Measurements from ENCODE around the gene LRRFIP1. TPM values are rescaled to one million over a fixed set of nuclear protein-coding genes. Genes with fewer than 3 reads are reported as not detected.
A peak's percentile ranks its signal among the peaks of the same experiment; 100 is the strongest.

LRRFIP1 gene
- total and polyA plus RNA-seq, 2 of the 13 experiments (the other 11 are each of a cell fraction or from before 2014, with no cell fraction given) = 15.9 to 40.5 TPM

GRCh38 chr2:237581751-237582746 lies 45.3 kb upstream of the LRRFIP1 start (continued):
- TF ChIP-seq ZNF33B (CRISPR knock-in tag; IDR thresholded peaks at IDR 0.05) (peak; percentile 50; the same call in 1 of the 2 replicates), IKZF5 (CRISPR knock-in tag; IDR thresholded peaks at IDR 0.05) (peak; percentile 77; the same call in 1 of the 2 replicates), AGO1 (IDR thresholded peaks at IDR 0.05; ENCODE audit: low read depth, low read length, poor library complexity, severe bottlenecking) (peak; percentile 56), PATZ1 (CRISPR knock-in tag; IDR thresholded peaks at IDR 0.05) (peak; percentile 74), TFE3 (CRISPR knock-in tag; IDR thresholded peaks at IDR 0.05) (0 out of 2 replicates have a peak, but pooled peaks have one; percentile 21), E2F5 (CRISPR knock-in tag; conservative IDR thresholded peaks at IDR 0.05) (no peak), ZIK1 (CRISPR knock-in tag; IDR thresholded peaks at IDR 0.05; ENCODE audit: borderline replicate concordance, low read depth) (0 out of 2 replicates have a peak, but pooled peaks have one; percentile 51), ZNF331 (CRISPR knock-in tag; IDR thresholded peaks at IDR 0.05) (peak; percentile 49), ZNF337 (CRISPR knock-in tag; IDR thresholded peaks at IDR 0.05; ENCODE audit: borderline replicate concordance, low read depth) (no peak), PTBP1 (IDR thresholded peaks at IDR 0.05; ENCODE audit: low read depth, low read length, poor library complexity, severe bottlenecking) (peak; percentile 75), ZNF883 (CRISPR knock-in tag; IDR thresholded peaks at IDR 0.05; ENCODE audit: not compliant biosample characterization) (peak; percentile 55), FOXM1 (CRISPR knock-in tag; IDR thresholded peaks at IDR 0.05) (no peak), SOX13 (IDR thresholded peaks at IDR 0.05) (no peak), SOX13 (CRISPR knock-in tag; conservative IDR thresholded peaks at IDR 0.05 in 1 of 2, IDR thresholded peaks at IDR 0.05 in 1 of 2) (peak in 1 of 2 experiments; percentile 38; a peak in 1 of 4 replicates), FOXP4 (CRISPR knock-in tag; IDR thresholded peaks at IDR 0.05) (peak; percentile 18; the same call in 1 of the 2 replicates), NONO (IDR thresholded peaks at IDR 0.05) (no peak), NONO (CRISPR knock-in tag; conservative IDR thresholded peaks at IDR 0.05) (peak; percentile 77; the same call in 1 of the 2 replicates), ZNF740 (CRISPR knock-in tag; IDR thresholded peaks at IDR 0.05) (0 out of 2 replicates have a peak, but pooled peaks have one; percentile 13)

Measured in HepG2 (cell line).